BLaER1 treated with 17β-estradiol and CSF1 and Interleukin-3, amounts not matched to agents 10 nM and 100 nM (cell line): ENCODE results near the gene PPP2R5E.
"Not testable (repeated sequence)": the region's sequence is repeated elsewhere in the genome, so short reads cannot be mapped to it uniquely, and the experiment has no call there.

ENCODE experiments used
- H3K27ac ChIP-seq, 11 experiments: shearing (Covaris generic); formaldehyde crosslinking; 2 replicates each; pipeline ENCODE4 v1.8.1; 2022
- H3K27me3 ChIP-seq, 11 experiments: shearing (Covaris generic); formaldehyde crosslinking; 2 replicates each; pipeline ENCODE4 v1.8.1; 2022
- H3K36me3 ChIP-seq, 11 experiments: shearing (Covaris generic); formaldehyde crosslinking; 2 replicates each; pipeline ENCODE4 v1.8.1; 2022
- H3K4me1 ChIP-seq, 10 experiments: shearing (Covaris generic); formaldehyde crosslinking; 2 replicates each; pipeline ENCODE4 v1.8.1; 2022
- H3K4me2 ChIP-seq, 11 experiments: shearing (Covaris generic); formaldehyde crosslinking; 2 replicates each; pipeline ENCODE4 v1.8.1; 2022
- H3K4me3 ChIP-seq, 10 experiments: shearing (Covaris generic); formaldehyde crosslinking; 2 replicates each; pipeline ENCODE4 v1.8.1; 2022
- H3K9ac ChIP-seq, 11 experiments: shearing (Covaris generic); formaldehyde crosslinking; 2 replicates each; pipeline ENCODE4 v1.8.1; 2022
- H3K9me3 ChIP-seq, 11 experiments: shearing (Covaris generic); formaldehyde crosslinking; replicated peaks in 1 of 11; 2 replicates each; pipeline ENCODE4 v1.8.1; 2022
- H4K20me1 ChIP-seq, 11 experiments: shearing (Covaris generic); formaldehyde crosslinking; 2 replicates each; pipeline ENCODE4 v1.8.1; 2022
- Cebpa-rat ChIP-seq, 11 experiments: shearing (Covaris generic); IDR thresholded peaks; 2 replicates each; pipeline ENCODE4 v1.8.1; 2022

The PPP2R5E gene

DNA sequence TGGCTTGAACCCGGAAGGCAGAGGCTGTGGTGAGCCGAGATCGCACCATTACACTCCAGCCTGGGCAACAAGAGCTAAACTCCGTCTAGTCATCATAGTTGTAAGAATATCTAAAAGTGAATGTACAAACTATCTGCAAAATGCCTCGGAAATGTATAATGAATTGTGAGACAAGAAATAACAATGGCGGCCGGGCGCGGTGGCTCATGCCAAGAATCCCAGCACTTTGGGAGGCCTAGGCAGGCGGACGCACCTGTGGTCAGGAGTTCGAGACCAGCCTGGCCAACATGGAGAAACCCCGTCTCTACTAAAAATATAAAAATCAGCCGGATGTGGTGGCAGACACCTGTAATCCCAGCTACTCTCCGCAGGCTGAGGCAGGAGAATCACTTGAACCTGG is 9.7 kb downstream of the PPP2R5E start:
- peaks cover 20 to 90% (median 63%) of the 10 kb centered on the region in 11 experiments; a peak in 17 of 22 replicates for H4K20me1 ChIP-seq
- H3K4me2 ChIP-seq: no peak overlapping the region
- peaks cover 79 to 100% (median 94%) of the 10 kb centered on the region in 11 experiments for H3K36me3 ChIP-seq
- no peaks in the 10 kb centered on the region for H3K27me3 ChIP-seq
- no peak overlapping the region for H3K27ac ChIP-seq
- no peak for TF ChIP-seq Cebpa-rat (IDR thresholded peaks at IDR 0.05)
- H3K9ac ChIP-seq: no peak overlapping the region
- no peaks in the 10 kb centered on the region for H3K4me1 ChIP-seq
- H3K9me3 ChIP-seq: peaks cover 0 to 3% (median 0%) of the 10 kb centered on the region in 11 experiments; a peak in 3 of 22 replicates
- H3K4me3 ChIP-seq: no peak overlapping the region

DNA sequence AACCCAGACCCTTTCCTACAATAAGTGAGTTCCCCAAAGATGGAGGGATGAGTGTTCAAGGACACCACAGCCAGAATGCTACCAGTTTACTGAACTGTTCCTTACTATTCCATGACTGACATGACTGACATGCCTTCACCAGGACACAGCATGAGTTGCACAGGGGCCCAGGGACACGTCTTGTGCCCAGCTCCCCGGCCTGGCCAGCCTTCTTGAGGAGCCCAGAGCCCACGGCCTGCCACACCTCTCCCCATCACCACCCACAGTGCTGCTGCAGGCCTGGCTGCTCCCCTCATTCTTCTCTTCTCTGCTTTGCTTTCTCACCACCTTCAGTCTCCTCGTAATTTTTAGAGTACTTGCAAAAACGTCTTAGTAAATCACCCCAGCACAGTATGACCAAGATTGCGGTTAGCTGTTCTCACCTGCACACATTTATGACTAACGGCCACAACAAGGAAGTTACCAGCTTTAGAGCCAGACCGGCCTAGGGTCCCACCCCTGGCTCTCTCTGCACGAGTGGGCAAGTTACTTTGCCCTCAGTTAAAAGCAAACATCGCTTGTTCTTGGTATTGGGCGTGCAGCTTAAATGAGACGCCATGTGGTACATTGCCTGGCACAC is 18.5 kb downstream of the PPP2R5E start:
- Histone ChIP-seq H3K4me3 (no peak overlapping the region; a peak in 1 of 20 replicates), H3K9me3 (peaks cover 13 to 45% (median 33%) of the 10 kb centered on the region in 11 experiments), H3K9ac (no peak overlapping the region), H3K27me3 (no peaks in the 10 kb centered on the region), H4K20me1 (peaks cover 8 to 49% (median 23%) of the 10 kb centered on the region in 11 experiments; a peak in 17 of 22 replicates), H3K36me3 (peaks cover 57 to 83% (median 73%) of the 10 kb centered on the region in 11 experiments), H3K27ac (no peak overlapping the region), H3K4me2 (no peak overlapping the region), H3K4me1 (no peaks in the 10 kb centered on the region)
- no peak for TF ChIP-seq Cebpa-rat (IDR thresholded peaks at IDR 0.05)

DNA sequence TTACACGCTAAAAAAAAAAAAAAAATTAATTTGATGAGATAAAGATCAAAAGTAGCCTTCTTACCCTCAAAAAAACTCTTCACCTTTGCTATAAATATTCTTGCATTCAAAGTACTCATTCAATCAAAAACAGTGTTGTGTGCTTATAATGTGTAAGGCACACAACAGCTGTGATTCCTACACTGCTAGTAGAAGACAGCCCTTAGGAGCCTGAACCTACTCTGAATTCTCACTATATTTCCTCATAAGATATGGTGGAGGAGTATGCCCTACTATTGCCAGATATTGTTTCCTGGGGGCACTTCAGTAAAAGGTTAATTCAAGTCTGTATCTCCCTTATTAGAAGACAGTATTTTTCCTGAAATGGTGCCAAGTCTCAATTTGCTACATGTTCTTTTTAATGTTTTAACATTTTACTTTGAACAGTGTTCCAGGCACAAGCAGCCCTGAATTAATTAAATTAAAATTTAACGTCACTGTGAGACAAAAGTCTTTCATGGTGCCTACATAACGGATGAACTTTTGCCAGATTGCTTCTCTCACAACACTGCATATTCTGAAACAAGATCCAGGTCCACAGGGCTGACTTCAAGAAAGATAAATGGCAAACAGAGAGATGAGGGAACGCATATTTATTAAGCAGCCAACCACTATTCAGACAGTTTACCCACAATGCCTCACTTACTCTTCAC is 19.3 kb downstream of the PPP2R5E start:
- peaks cover under 1 to 48% (median 27%) of the 10 kb centered on the region in 11 experiments; a peak in 16 of 22 replicates for H4K20me1 ChIP-seq
- H3K27me3 ChIP-seq: no peaks in the 10 kb centered on the region
- no peak for TF ChIP-seq Cebpa-rat (IDR thresholded peaks at IDR 0.05)
- H3K9me3 ChIP-seq: peaks cover 13 to 45% (median 33%) of the 10 kb centered on the region in 11 experiments
- H3K36me3 ChIP-seq: peaks cover 60 to 80% (median 73%) of the 10 kb centered on the region in 11 experiments
- H3K4me1 ChIP-seq: no peaks in the 10 kb centered on the region
- H3K27ac ChIP-seq: no peak overlapping the region
- H3K9ac ChIP-seq: no peak overlapping the region
- H3K4me3 ChIP-seq: no peak overlapping the region
- H3K4me2 ChIP-seq: no peak overlapping the region

- Histone ChIP-seq H4K20me1 (peaks cover 0 to 55% (median 33%) of the 10 kb centered on the region in 11 experiments; a peak in 17 of 22 replicates), H3K9me3 (peaks cover 13 to 45% (median 33%) of the 10 kb centered on the region in 11 experiments), H3K36me3 (peaks cover 61 to 80% (median 74%) of the 10 kb centered on the region in 11 experiments)
- not testable (repeated sequence) for H3K9ac ChIP-seq, H3K4me1 ChIP-seq, H3K27ac ChIP-seq, H3K27me3 ChIP-seq, H3K4me2 ChIP-seq, H3K4me3 ChIP-seq
Measured at GRCh38 chr14:63522511-63522910, 20.7 kb downstream of the PPP2R5E start.

- no peak for TF ChIP-seq Cebpa-rat (IDR thresholded peaks at IDR 0.05)
- Histone ChIP-seq H3K36me3 (peaks cover 21 to 45% (median 38%) of the 10 kb centered on the region in 11 experiments), H3K9ac (no peak overlapping the region), H3K27me3 (no peaks in the 10 kb centered on the region), H3K9me3 (peaks cover 0 to 14% (median 7%) of the 10 kb centered on the region in 11 experiments; a peak in 16 of 22 replicates), H3K4me1 (peaks cover 0 to 23% (median 2%) of the 10 kb centered on the region in 10 experiments; a peak in 7 of 20 replicates), H4K20me1 (peaks cover 10 to 70% (median 52%) of the 10 kb centered on the region in 11 experiments; a peak in 18 of 22 replicates), H3K27ac (no peak overlapping the region), H3K4me2 (peak overlapping the region in 1 of 11 experiments; percentile 7; a peak in 2 of 22 replicates), H3K4me3 (no peak overlapping the region)
Measured at GRCh38 chr14:63517354-63517753, 25.8 kb downstream of the PPP2R5E start.

DNA sequence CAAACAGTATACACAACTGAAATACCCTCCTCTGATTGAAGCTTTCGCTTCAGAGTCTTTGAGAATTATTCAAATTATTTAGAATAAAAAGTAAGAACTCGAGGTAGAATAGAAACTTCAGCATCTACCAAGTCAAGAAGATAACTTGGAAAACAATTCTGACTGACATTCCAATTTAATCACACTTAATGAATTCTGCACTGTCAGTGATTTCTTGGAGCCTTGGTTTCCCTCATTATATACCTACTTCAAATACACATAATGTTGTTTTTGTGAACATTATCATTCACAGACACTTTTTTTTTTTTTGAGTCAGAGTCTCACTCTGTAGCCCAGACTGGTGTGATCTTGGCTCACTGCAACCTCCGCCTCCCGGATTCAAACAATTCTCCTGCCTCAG is 27.9 kb downstream of the PPP2R5E start:
- Histone ChIP-seq H3K36me3 (peaks cover 30 to 52% (median 42%) of the 10 kb centered on the region in 11 experiments), H3K27ac (no peak overlapping the region), H3K9ac (no peak overlapping the region), H3K4me1 (peaks cover 0 to 23% (median 2%) of the 10 kb centered on the region in 10 experiments; a peak in 7 of 20 replicates), H3K4me2 (no peak overlapping the region), H4K20me1 (peaks cover 10 to 91% (median 69%) of the 10 kb centered on the region in 11 experiments; a peak in 18 of 22 replicates), H3K27me3 (no peaks in the 10 kb centered on the region), H3K9me3 (peaks cover 0 to 3% (median 0%) of the 10 kb centered on the region in 11 experiments; a peak in 2 of 22 replicates), H3K4me3 (no peak overlapping the region)
- TF ChIP-seq Cebpa-rat (IDR thresholded peaks at IDR 0.05): no peak

DNA sequence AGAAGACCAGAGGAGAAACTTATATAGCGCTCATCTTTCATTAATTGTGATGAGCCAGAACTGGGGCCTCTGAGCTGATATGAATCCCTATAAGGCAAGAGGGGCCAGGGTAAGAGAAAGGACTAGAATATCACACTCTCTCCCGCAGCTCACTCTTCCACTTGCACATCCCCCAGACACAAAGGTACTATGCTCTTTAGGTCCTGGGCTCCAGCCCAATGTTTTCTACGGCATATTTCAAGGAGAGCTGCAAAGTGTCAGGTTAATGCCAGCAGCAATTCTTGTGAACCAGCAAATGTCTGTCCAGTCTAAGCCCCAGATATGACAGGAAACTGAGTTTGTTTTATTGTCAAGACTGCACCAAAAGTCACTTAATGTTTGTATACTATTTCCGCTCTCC is 29.4 kb downstream of the PPP2R5E start:
- H4K20me1 ChIP-seq: peaks cover 13 to 98% (median 80%) of the 10 kb centered on the region in 11 experiments; a peak in 18 of 22 replicates
- H3K4me1 ChIP-seq: peaks cover 0 to 23% (median 2%) of the 10 kb centered on the region in 10 experiments; a peak in 7 of 20 replicates
- H3K9ac ChIP-seq: no peak overlapping the region
- no peaks in the 10 kb centered on the region for H3K9me3 ChIP-seq
- no peak overlapping the region for H3K4me3 ChIP-seq
- H3K36me3 ChIP-seq: peaks cover 25 to 56% (median 40%) of the 10 kb centered on the region in 11 experiments
- no peak overlapping the region for H3K27ac ChIP-seq
- TF ChIP-seq Cebpa-rat (IDR thresholded peaks at IDR 0.05): no peak
- H3K4me2 ChIP-seq: no peak overlapping the region
- H3K27me3 ChIP-seq: no peaks in the 10 kb centered on the region

GRCh38 chr14:63512861-63513260 is 30.3 kb downstream of the PPP2R5E start:
- H3K36me3 ChIP-seq: peaks cover 20 to 53% (median 38%) of the 10 kb centered on the region in 11 experiments
- peaks cover 21 to 98% (median 77%) of the 10 kb centered on the region in 11 experiments; a peak in 18 of 22 replicates for H4K20me1 ChIP-seq
- no peak overlapping the region for H3K4me2 ChIP-seq
- no peaks in the 10 kb centered on the region for H3K27me3 ChIP-seq
- no peak for TF ChIP-seq Cebpa-rat (IDR thresholded peaks at IDR 0.05)
- no peak overlapping the region for H3K27ac ChIP-seq
- peaks cover 0 to 3% (median 0%) of the 10 kb centered on the region in 11 experiments; a peak in 2 of 22 replicates for H3K9me3 ChIP-seq
- no peak overlapping the region for H3K9ac ChIP-seq
- H3K4me1 ChIP-seq: peaks cover 0 to 18% (median 6%) of the 10 kb centered on the region in 10 experiments; a peak in 8 of 20 replicates
- no peak overlapping the region for H3K4me3 ChIP-seq

DNA sequence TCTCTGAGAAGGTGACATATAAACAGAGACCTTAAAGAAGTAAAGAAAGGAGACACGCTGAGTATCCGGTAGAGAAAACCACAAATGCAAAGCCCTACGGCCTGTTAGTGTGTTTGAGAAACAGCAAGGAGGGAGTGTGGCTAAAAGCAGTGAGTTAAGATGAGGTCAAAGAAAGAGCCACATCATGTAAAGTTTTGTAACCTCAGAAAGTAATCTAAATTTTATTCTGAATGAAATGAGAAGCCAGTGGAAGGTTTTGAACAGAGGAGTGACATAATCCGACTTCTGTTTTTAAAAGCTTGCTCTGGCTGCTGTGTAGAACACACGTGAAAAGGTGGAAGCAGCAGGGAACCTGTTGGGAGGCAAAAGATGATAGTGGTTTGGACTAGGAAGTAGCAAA is 32.6 kb downstream of the PPP2R5E start:
- peaks cover 29 to 69% (median 52%) of the 10 kb centered on the region in 11 experiments for H3K36me3 ChIP-seq
- no peak for TF ChIP-seq Cebpa-rat (IDR thresholded peaks at IDR 0.05)
- no peak overlapping the region for H3K4me2 ChIP-seq
- peaks cover 33 to 98% (median 78%) of the 10 kb centered on the region in 11 experiments; a peak in 20 of 22 replicates for H4K20me1 ChIP-seq
- H3K27ac ChIP-seq: no peak overlapping the region
- peaks cover 0 to 6% (median 0%) of the 10 kb centered on the region in 10 experiments; a peak in 1 of 20 replicates for H3K4me1 ChIP-seq
- peaks cover 0 to 15% (median 7%) of the 10 kb centered on the region in 11 experiments; a peak in 14 of 22 replicates for H3K9me3 ChIP-seq
- no peaks in the 10 kb centered on the region for H3K27me3 ChIP-seq
- no peak overlapping the region for H3K9ac ChIP-seq
- H3K4me3 ChIP-seq: no peak overlapping the region
